ENCODE measurements around the gene TRIM67.

- TF ChIP-seq EZH2 (IDR thresholded peaks at IDR 0.05; ENCODE audit: insufficient read depth, poor library complexity, severe bottlenecking) = no peak
- TF ChIP-seq EZH2phosphoT487 (IDR thresholded peaks at IDR 0.05; ENCODE audit: insufficient read depth, low read depth) = no peak
Observed at GRCh38 chr1:231177226-231177625, 15.4 kb downstream of the TRIM67 start.
